LNCAP (cell line): ENCODE data around the gene XAGE2.

Experiments used
- CTCF ChIP-seq: fragments of 450-650 bp; IDR thresholded peaks from 2 replicates; pipeline ENCODE4 v1.5.1; 2017; ENCODE audit warnings: mild to moderate bottlenecking

The XAGE2 gene

GRCh38 chrX:52368368-52369055 lies at the start of gene XAGE2:
TSS of gene XAGE2 (plus strand) at chrX:52369021. CDS start at chrX:52370015, 994 bp downstream.
- no peak for TF ChIP-seq CTCF

GRCh38 chrX:52337410-52337809 lies 31.4 kb upstream of the XAGE2 start:
- no peak for TF ChIP-seq CTCF

GRCh38 chrX:52341493-52341892 lies 27.3 kb upstream of the XAGE2 start:
- no peak for TF ChIP-seq CTCF

GRCh38 chrX:52345402-52345801 lies 23.4 kb upstream of the XAGE2 start:
- peak; percentile 51 for TF ChIP-seq CTCF

- TF ChIP-seq CTCF, result no peak
Measured at GRCh38 chrX:52346174-52347165, 22.4 kb upstream of the XAGE2 start.

- no peak for TF ChIP-seq CTCF
Measured at GRCh38 chrX:52349681-52350080, 19.1 kb upstream of the XAGE2 start.

- TF ChIP-seq CTCF, result no peak
Measured at GRCh38 chrX:52352551-52352950, 16.3 kb upstream of the XAGE2 start.
